ENCODE measurements around the gene ATMIN.

ATMIN gene

DNA sequence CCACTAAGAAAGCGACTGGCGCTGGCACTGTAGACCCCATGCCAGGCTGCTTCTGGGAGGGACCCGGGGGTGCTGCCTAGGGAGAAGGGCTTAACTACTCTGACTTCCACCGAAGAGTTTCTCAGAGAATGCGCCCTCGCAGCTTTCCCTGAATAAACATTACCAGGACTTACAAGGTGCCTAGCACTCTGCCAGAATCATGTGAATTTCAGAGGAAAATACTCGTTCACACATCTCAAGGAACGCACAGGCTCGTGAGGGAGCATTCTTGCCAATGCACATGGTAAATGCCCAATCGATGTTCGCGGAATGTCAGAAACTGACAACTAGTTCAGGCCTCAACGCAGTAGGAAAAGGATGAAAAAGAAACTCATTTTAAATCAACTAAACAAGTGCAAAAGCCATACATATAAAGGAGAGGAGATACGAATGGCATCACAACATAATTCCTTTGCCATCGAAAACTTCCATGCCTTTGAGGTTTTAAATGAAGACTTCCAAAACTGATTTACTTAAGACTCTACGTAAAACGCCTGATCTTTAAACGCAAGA, 30.0 kb upstream of the ATMIN start:
- DNase-seq (ENCODE audit: low read depth in 2 of 2): no peak

GRCh38 chr16:81006211-81006812, 29.3 kb upstream of the ATMIN start:
- DNase-seq (ENCODE audit: low read depth in 2 of 2): peak; percentile 43 to 49

DNA sequence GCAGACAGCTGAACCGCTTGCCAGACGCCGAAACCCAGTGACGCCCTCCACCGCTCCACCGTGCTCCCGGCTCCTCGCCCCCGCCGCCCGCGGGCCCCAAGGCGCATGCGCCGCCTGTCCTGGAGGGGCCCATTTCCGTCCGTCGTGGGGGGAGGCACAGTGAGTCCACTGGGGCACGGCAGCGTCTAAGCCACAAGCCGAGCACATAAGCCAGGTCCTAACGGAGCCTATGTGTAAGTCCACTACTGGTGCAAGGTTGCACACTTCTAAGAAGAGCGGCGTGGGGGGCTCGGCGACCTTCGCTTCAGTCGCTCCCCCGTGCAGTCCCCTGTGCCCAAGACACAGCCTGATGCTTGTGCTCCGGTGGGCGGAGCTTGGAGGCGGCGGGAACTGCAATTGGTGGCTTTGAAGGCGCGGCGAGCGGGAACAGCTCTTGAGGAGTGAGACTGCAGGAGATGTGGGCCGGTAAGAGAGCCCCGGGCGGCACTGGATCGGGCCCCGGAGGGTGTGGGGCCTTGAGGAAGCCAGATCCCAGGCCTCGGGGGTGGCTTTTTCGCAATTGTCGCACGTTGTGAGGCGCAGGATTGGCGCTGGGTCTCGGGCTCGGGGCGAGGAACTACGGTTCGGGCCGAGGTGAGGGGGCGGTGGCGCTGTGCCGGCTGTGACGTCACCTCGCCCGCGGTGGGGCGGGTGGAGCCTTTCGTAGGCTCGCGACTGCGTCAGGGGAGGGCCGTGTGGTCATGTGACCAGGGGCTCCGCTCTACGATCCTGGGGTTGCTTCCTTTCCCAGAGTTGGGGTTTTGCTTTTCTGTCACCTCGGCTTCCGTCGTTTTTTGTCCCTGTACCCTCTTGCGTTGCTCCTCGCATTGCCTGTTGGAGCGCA, 28.6 kb upstream of the ATMIN start, which contains the start of the genes CENPN and CMC2:
TSS of gene CENPN (plus strand) at position 402 of the 883 bp plus-strand sequence. CDS start 4,726 bp downstream, outside the sequence.
TSS of gene CMC2 (minus strand) at position 73 of the 883 bp plus-strand sequence. CDS start 9,491 bp downstream, outside the sequence.
- peak; percentile 92 to 97 for DNase-seq (ENCODE audit: low read depth in 2 of 2)

GRCh38 chr16:81008505-81008789, 27.2 kb upstream of the ATMIN start:
- no peak for DNase-seq (ENCODE audit: low read depth in 2 of 2)

- DNase-seq (ENCODE audit: low read depth in 2 of 2): no peak
Measured at GRCh38 chr16:81012974-81013373, 22.7 kb upstream of the ATMIN start.

GRCh38 chr16:81014672-81015071, 21.0 kb upstream of the ATMIN start:
- no peak for DNase-seq (ENCODE audit: low read depth in 2 of 2)

DNA sequence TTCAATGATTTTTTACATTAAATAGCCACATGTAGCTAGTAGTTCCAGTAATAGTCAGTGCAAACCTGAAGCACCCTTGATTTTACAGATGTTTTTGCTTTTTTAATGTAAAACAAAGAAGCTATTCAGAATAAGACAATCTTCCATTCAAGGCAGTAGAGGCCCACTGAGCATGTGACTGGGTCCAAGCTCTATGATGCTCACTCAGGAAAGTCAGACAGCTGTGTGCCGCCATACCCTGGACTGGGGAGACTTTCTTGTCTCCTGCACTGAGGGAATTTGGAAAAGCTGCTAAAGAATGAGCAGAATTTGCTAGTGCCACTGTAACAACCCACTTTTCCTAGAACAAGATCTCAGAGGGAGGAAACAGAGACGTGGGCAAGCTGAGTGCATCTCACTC, 17.1 kb upstream of the ATMIN start:
- DNase-seq (ENCODE audit: low read depth in 2 of 2): no peak

GRCh38 chr16:81026429-81026828, 9.2 kb upstream of the ATMIN start:
- no peak for DNase-seq (ENCODE audit: low read depth in 2 of 2)

DNA sequence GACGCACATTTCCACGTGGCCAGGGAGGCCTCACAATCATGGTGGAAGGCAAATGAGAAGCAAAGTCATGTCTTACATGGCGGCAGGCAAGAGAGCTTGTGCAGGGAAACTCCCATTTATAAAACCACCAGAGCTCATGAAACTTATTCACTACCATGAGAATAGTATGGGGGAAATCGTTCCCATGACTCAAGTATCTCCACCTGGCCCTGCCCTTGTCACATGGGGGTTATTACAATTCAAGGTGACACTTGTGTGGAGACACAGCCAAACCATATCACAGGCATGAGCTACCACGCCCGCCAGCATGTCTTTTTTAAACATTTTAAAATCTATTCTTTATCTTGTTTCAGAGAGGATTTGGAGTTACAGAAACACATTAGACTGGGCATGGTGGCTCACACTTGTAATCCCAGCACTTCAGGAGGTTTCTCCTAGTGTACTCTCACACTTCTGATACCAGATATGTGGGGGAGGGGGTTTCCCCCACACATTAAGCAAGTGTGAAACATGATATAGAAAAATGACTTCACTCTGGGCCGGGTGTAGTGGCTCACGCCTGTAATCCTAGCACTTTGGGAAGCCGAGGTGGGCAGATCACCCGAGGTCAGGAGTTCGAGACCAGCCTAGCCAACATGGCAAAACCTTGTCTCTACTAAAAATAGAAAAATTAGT, 5.6 kb upstream of the ATMIN start:
- no peak for DNase-seq (ENCODE audit: low read depth in 2 of 2)

DNA sequence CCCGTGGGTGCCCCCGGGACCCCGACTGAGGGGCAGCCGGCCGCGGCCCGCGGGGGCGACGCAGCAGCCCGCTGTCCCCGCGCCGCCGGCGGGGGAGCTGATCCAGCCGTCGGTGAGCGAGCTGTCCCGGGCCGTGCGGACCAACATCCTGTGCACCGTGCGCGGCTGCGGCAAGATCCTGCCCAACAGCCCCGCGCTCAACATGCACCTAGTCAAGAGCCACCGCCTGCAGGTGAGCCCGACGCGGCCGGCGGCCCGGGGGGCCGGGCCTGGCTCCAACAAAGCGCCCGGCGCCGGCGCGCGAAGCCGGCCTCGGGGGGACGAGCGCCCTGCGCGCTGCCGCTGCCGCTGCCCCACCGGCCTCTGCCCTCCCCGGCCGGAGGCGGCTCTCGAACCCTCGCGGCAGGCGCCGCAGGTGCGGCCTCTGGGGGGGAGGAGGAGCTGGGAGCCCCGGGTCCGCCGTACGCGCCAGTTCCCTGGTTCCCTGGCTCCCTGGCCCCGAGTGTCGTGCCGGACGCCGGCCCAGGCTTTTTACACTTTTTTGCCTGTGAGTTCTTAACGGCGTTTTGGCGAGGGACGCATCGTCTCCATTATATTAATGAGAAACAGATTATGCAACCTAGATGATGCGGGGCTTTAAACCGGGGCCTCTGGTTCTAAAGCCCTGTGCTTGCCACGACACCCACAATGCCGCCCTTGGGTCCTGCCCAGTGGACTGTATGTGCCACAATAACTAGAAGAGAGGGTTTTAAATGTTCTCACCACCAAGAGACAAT, 521 bp downstream of the ATMIN start:
- no peak for DNase-seq (ENCODE audit: low read depth in 2 of 2)

- DNase-seq (ENCODE audit: low read depth in 2 of 2): no peak
Measured at GRCh38 chr16:81036751-81037350, 1.2 kb downstream of the ATMIN start.

DNA sequence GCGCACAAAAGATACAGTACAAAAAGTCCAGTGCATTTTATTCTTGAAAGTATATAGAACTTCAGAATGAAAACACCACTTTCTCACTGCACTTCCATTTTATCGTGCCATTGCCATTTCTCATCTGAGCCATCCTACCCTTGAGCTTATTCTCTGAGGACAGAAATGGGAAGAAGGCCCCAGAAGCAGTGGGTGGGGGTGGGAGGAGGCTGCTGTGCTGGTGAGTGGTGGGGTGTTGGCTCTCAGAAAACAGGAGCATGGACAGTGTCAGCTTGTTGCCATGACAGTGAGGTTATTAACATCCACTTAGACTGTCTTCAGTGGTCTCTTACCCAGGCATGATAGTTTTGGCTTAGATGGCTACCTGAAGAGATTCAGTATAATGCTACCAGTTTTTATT, 4.5 kb downstream of the ATMIN start:
- DNase-seq (ENCODE audit: low read depth in 2 of 2): no peak

GRCh38 chr16:81040842-81041241, 5.2 kb downstream of the ATMIN start:
- DNase-seq (ENCODE audit: low read depth in 2 of 2): no peak

GRCh38 chr16:81041696-81042095, 6.1 kb downstream of the ATMIN start:
- DNase-seq (ENCODE audit: low read depth in 2 of 2): no peak

DNA sequence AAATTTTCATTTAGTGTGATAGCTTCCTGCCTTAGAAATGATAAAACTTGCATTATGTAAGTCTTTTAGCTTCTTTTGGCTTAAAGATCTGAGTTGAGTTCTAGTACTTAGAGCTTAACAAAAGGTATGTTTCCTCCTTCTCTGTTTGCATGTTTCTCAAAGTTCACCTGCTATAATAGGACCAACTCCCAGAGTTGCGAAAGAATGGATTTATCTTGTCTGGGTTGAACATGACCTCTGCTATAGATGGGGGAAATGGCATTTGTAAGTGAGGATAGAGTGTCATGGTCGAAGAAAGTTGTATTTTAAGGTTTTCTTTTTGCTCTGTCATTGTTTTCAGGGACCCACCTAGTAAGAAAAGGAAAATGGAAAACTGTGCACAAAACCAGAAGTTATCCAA, 7.2 kb downstream of the ATMIN start:
- no peak for DNase-seq (ENCODE audit: low read depth in 2 of 2)

- no peak for DNase-seq (ENCODE audit: low read depth in 2 of 2)
Measured at GRCh38 chr16:81053761-81054160, 18.1 kb downstream of the ATMIN start.

GRCh38 chr16:81060576-81061306, 25.1 kb downstream of the ATMIN start:
- no peak for DNase-seq (ENCODE audit: low read depth in 2 of 2)

- no peak for DNase-seq (ENCODE audit: low read depth in 2 of 2)
Measured at GRCh38 chr16:81061307-81061640, 25.6 kb downstream of the ATMIN start.

DNA sequence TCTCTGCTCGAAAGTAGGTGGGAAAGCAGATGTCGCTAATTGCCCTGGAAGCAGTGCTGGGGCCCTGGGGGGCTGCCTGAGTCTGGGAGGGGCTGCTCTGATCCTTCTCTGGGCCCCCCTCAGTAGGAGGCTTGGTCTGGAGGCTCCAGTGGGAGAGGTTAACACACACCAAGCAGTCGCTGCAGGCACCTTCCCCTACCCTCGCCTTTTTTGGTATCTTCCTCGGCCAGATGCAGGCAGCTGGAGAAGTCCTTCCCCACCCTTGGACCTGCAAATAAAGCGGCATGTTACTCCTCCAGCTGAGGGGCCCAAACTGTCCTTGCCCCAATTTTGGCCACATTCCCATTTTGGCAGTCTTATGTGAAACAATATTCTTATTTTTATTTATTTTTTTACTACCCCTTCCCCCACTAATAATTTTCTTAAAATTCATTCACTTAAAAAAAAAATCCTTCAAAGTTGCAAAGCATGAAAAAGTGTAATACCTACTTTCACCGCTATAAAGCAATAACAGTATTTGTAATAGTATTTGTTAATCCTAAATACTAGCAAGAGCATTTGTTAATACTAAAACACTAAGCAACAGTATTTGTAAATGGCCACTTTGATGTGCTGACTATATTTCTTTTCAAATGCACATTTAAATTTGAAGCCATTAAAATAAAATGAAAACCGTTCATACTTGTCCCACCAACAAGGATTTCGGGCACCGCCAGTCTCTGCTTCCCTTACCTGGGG, 26.4 kb downstream of the ATMIN start:
- DNase-seq (ENCODE audit: low read depth in 2 of 2): no peak

GRCh38 chr16:81066681-81067080, 31.0 kb downstream of the ATMIN start:
- DNase-seq (ENCODE audit: low read depth in 2 of 2): no peak

Measured in stimulated activated CD8-positive, alpha-beta memory T cell treated with anti-CD3 and anti-CD28 coated beads, Interleukin-2, amount 100 ng/mL, for 1 hour (primary cell).